Keratinocyte (primary cell): Measurements from ENCODE around the gene GREM2. TPM values are rescaled to one million over a fixed set of nuclear protein-coding genes. Genes with fewer than 3 reads are reported as not detected.

Source experiments
- DNase-seq: peaks from one replicate; pipeline ENCODE4 v3.0.0-alpha.2; 2011; ENCODE audit warnings: low read depth, missing footprints, low spot score
- FAIRE-seq: peaks from 2 replicates; lab custom pipeline; 2011; peaks lifted over from hg19 to GRCh38; lab: Jason Lieb, UNC
- H2AFZ ChIP-seq: 2 replicates; pipeline ENCODE4 v1.6.0; 2012; ENCODE audit warnings: low read length, control low read depth, inconsistent platforms; ENCODE audit not compliant: control insufficient read depth
- H3K27ac ChIP-seq: 2 replicates; pipeline ENCODE4 v1.5.1; 2011; ENCODE audit warnings: low read length; ENCODE audit not compliant: control insufficient read depth, insufficient read depth
- H3K27me3 ChIP-seq: 3 replicates; pipeline ENCODE4 v1.6.0; 2011; ENCODE audit warnings: low read length; ENCODE audit not compliant: control insufficient read depth, insufficient read depth; ENCODE audit errors: extremely low read depth
- H3K36me3 ChIP-seq, 2 experiments: 2 replicates in 1 of 2; 3 replicates in 1 of 2; pipeline ENCODE4 v1.5.1; 2011; ENCODE audit warnings: low read length in 2 of 2, mild to moderate bottlenecking in 1 of 2; ENCODE audit not compliant: control insufficient read depth in 2 of 2, insufficient read depth in 2 of 2; ENCODE audit errors: extremely low read depth in 1 of 2
- H3K4me1 ChIP-seq: 3 replicates; pipeline ENCODE4 v1.5.1; 2011; ENCODE audit warnings: low read length; ENCODE audit not compliant: control insufficient read depth, insufficient read depth; ENCODE audit errors: extremely low read depth
- H3K4me2 ChIP-seq: 3 replicates; pipeline ENCODE4 v1.6.0; 2011; ENCODE audit warnings: low read depth, low read length; ENCODE audit not compliant: control insufficient read depth, insufficient read depth; ENCODE audit errors: extremely low read depth
- H3K4me3 ChIP-seq, 3 experiments: fragments of 200-600 bp in 1 of 3; sonication (generic) in 1 of 3; 2 replicates in 2 of 3; 3 replicates in 1 of 3; pipeline ENCODE4 v1.5.1; 2011 to 2016; ENCODE audit warnings: low read length in 3 of 3, mild to moderate bottlenecking in 3 of 3, control low read depth in 2 of 3, inconsistent platforms in 1 of 3, low read depth in 1 of 3, mixed read lengths in 1 of 3, mixed run types in 1 of 3, moderate library complexity in 1 of 3; ENCODE audit not compliant: control insufficient read depth in 2 of 3, insufficient read depth in 2 of 3; ENCODE audit errors: extremely low read depth in 1 of 3
- H3K79me2 ChIP-seq: 2 replicates; pipeline ENCODE4 v1.6.0; 2012; ENCODE audit warnings: low read length; ENCODE audit not compliant: control insufficient read depth, insufficient read depth
- H3K9ac ChIP-seq: 3 replicates; pipeline ENCODE4 v1.6.0; 2011; ENCODE audit warnings: low read length; ENCODE audit not compliant: control insufficient read depth, insufficient read depth; ENCODE audit errors: extremely low read depth
- H3K9me1 ChIP-seq: 3 replicates; pipeline ENCODE4 v1.6.0; 2011; ENCODE audit warnings: low read length; ENCODE audit not compliant: control insufficient read depth, insufficient read depth; ENCODE audit errors: extremely low read depth
- H3K9me3 ChIP-seq: 2 replicates; pipeline ENCODE4 v1.5.1; 2012; ENCODE audit warnings: low read depth, low read length; ENCODE audit not compliant: control insufficient read depth
- H4K20me1 ChIP-seq: 3 replicates; pipeline ENCODE4 v1.6.0; 2011; ENCODE audit warnings: low read length; ENCODE audit not compliant: control insufficient read depth, insufficient read depth; ENCODE audit errors: extremely low read depth
- CTCF ChIP-seq, 3 experiments: IDR thresholded peaks in 1 of 3; conservative IDR thresholded peaks in 1 of 3; optimal IDR thresholded peaks in 1 of 3; 2 replicates in 2 of 3; 3 replicates in 1 of 3; pipeline versions ENCODE3 to v1.5.1; 2011; ENCODE audit warnings: low read length in 3 of 3, mild to moderate bottlenecking in 3 of 3, moderate library complexity in 2 of 3, control low read depth in 1 of 3, inconsistent platforms in 1 of 3; ENCODE audit not compliant: insufficient read depth in 2 of 3; ENCODE audit errors: extremely low read depth in 1 of 3
- EZH2 ChIP-seq: IDR thresholded peaks from one replicate; pipeline ENCODE4 v1.6.1; 2012; ENCODE audit warnings: inconsistent platforms, mild to moderate bottlenecking, low read length, moderate library complexity
- dilution Hi-C: fragments of 300-500 bp; cut with MboI; formaldehyde crosslinking; loops from one replicate; pipeline ENCODE4 v1.7.0; 2020; ENCODE audit warnings: low sequenced_read_pairs; ENCODE audit not compliant: extremely low pct_ligation_motif_present
- polyA plus RNA-seq, 5 experiments: library from polyadenylated mRNA; depleted of rRNA in 3 of 5; stranded (reverse) in 3 of 5; stranded (forward) in 1 of 5; unstranded in 1 of 5; fragments of >200 nt; gene quantifications; 1 replicate in 1 of 5; 2 replicates in 3 of 5; 3 replicates in 1 of 5; pipeline versions ENCODE4 v1.2.1 to v1.2.3, GENCODE V29; 2011 to 2012; ENCODE audit warnings: missing spikeins in 2 of 5, low read depth in 1 of 5, low replicate concordance in 1 of 5

GREM2 gene
- polyA plus RNA-seq, 1 donor (not counting 4 experiments of a cell fraction or from before 2014, with no cell fraction given) = not detected

- Histone ChIP-seq H3K79me2 (no peaks in the 10 kb centered on the region), H3K4me1 (no peaks in the 10 kb centered on the region), H3K27me3 (no peaks in the 10 kb centered on the region), H4K20me1 (no peaks in the 10 kb centered on the region), H3K9me1 (no peaks in the 10 kb centered on the region), H3K36me3 (no peaks in the 10 kb centered on the region), H3K9ac (no peak overlapping the region), H3K4me2 (no peak overlapping the region), H3K27ac (no peak overlapping the region), H3K9me3 (no peaks in the 10 kb centered on the region), H3K4me3 (no peak overlapping the region), H2AFZ (no peak overlapping the region)
- DNase-seq = no peak
- dilution Hi-C loops = no loop called here
- TF ChIP-seq EZH2 (no peak), CTCF (optimal IDR thresholded peaks at IDR 0.05 in 1 of 3, IDR thresholded peaks at IDR 0.05 in 1 of 3, conservative IDR thresholded peaks at IDR 0.05 in 1 of 3; ENCODE audit: extremely low read depth in 1 of 3, insufficient read depth in 2 of 3, low read length in 3 of 3) (no peak)
- FAIRE-seq = no peak
Measured at GRCh38 chr1:240572328-240572727, 39.6 kb downstream of the GREM2 start.

GRCh38 chr1:240571782-240572181, 40.2 kb downstream of the GREM2 start:
- dilution Hi-C loops = no loop called here

More at GRCh38 chr1:240571782-240572181, 40.2 kb downstream of the GREM2 start:
- Histone ChIP-seq H3K27me3 (no peaks in the 10 kb centered on the region), H3K9me1 (no peaks in the 10 kb centered on the region), H3K36me3 (no peaks in the 10 kb centered on the region), H3K4me2 (no peak overlapping the region), H3K4me1 (no peaks in the 10 kb centered on the region), H3K9me3 (no peaks in the 10 kb centered on the region), H3K79me2 (no peaks in the 10 kb centered on the region), H3K9ac (no peak overlapping the region), H3K27ac (no peak overlapping the region), H2AFZ (no peak overlapping the region), H3K4me3 (no peak overlapping the region), H4K20me1 (no peaks in the 10 kb centered on the region)
- FAIRE-seq = no peak
- TF ChIP-seq EZH2 (no peak), CTCF (optimal IDR thresholded peaks at IDR 0.05 in 1 of 3, IDR thresholded peaks at IDR 0.05 in 1 of 3, conservative IDR thresholded peaks at IDR 0.05 in 1 of 3; ENCODE audit: extremely low read depth in 1 of 3, insufficient read depth in 2 of 3, low read length in 3 of 3) (no peak)
- no peak for DNase-seq
